ENCODE data around the gene TNPO1. TPM values are rescaled to one million over a fixed set of nuclear protein-coding genes. Genes with fewer than 3 reads are reported as not detected.

TNPO1 gene
- total and polyA plus RNA-seq, 10 of the 15 experiments (the other 5 are each of a cell fraction or from before 2014, with no cell fraction given), result 18.1 to 123 (median 79.2) TPM

DNA sequence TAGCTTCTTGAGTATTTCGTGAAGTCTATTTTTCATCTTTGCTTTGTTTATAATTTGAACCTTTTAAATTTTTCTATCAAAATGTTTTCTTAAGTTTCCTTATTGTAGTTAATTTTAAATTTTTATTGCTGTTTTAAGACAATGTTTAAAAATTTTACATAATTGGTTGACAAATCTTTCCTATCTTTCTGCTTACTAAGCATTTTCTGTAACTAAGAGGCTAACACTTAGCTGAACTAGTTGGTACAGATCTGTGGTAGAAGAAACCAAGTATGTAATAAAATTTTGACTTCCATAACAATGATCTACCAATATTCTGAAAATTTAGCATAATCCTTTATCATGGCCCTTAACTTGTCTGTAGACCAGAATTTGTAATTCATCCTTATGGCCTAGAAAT is 32.3 kb upstream of the TNPO1 start:
- no peak for DNase-seq (ENCODE audit: low read depth, low spot score)
- H3K4me2 ChIP-seq (ENCODE audit: control insufficient read depth, insufficient read depth), result no peak overlapping the region
- TF ChIP-seq, protein P1, sequence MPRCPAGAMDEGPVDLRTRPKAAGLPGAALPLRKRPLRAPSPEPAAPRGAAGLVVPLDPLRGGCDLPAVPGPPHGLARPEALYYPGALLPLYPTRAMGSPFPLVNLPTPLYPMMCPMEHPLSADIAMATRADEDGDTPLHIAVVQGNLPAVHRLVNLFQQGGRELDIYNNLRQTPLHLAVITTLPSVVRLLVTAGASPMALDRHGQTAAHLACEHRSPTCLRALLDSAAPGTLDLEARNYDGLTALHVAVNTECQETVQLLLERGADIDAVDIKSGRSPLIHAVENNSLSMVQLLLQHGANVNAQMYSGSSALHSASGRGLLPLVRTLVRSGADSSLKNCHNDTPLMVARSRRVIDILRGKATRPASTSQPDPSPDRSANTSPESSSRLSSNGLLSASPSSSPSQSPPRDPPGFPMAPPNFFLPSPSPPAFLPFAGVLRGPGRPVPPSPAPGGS (IDR thresholded peaks at IDR 0.05; ENCODE audit: borderline replicate concordance, insufficient read depth, low read depth, low read length, poor library complexity, severe bottlenecking), result no peak
- TF ChIP-seq TCF3 (IDR thresholded peaks at IDR 0.05; ENCODE audit: borderline replicate concordance, insufficient read depth, low read depth, low read length), result no peak
- TF ChIP-seq HDAC6 (IDR thresholded peaks at IDR 0.05; ENCODE audit: unreplicated experiment), result no peak
- TF ChIP-seq SIX5 (IDR thresholded peaks at IDR 0.05; ENCODE audit: low read depth, low read length, severe bottlenecking), result no peak
- WGBS (ENCODE audit: insufficient coverage, insufficient replicate concordance, low lambda C conversion rate, missing lambda C conversion rate), result 86% methylated on average over 1 of the region's 1 CpG
- H3K4me1 ChIP-seq (ENCODE audit: control insufficient read depth, insufficient read depth, low read length), result no peaks in the 10 kb centered on the region
- in situ Hi-C loops (cut with MboI), result no loop called here
- ChIA-PET CTCF (no interaction called here), RAD21 (ENCODE audit: unreplicated experiment) (no interaction called here), POLR2A (no interaction called here), SMC1A (ENCODE audit: uncharacterized antibody, unreplicated experiment) (no interaction called here)
- no peaks in the 10 kb centered on the region for H3K9me3 ChIP-seq (replicated peaks; ENCODE audit: control insufficient read depth, insufficient read depth, low read length)
- FAIRE-seq, result no peak
- no peak overlapping the region for H3K9ac ChIP-seq (ENCODE audit: control insufficient read depth, insufficient read depth, low read length)
- no peaks in the 10 kb centered on the region for H3K79me2 ChIP-seq (ENCODE audit: control insufficient read depth, insufficient read depth, low read length)
- no peaks in the 10 kb centered on the region for H3K27me3 ChIP-seq (replicated peaks in 1 of 2; ENCODE audit: control insufficient read depth in 2 of 2, insufficient read depth in 2 of 2, low read length in 1 of 2)
- H4K20me1 ChIP-seq (ENCODE audit: control insufficient read depth, insufficient read depth), result no peaks in the 10 kb centered on the region
- no peak overlapping the region for H3K27ac ChIP-seq (ENCODE audit: control insufficient read depth, insufficient read depth)
- H3K36me3 ChIP-seq (ENCODE audit: control insufficient read depth in 2 of 2, insufficient read depth in 2 of 2, low read length in 1 of 2), result no peaks in the 10 kb centered on the region
- no TSS peak for BruUV-seq (replicated peaks)
- H3K4me3 ChIP-seq, result no peak overlapping the region
- ATAC-seq, result no peak
- H2AFZ ChIP-seq (ENCODE audit: control insufficient read depth, low read depth, low read length), result no peak overlapping the region
- intact Hi-C loops (cut with micrococcal nuclease; ENCODE audit: unreplicated experiment), result no loop called here

DNA sequence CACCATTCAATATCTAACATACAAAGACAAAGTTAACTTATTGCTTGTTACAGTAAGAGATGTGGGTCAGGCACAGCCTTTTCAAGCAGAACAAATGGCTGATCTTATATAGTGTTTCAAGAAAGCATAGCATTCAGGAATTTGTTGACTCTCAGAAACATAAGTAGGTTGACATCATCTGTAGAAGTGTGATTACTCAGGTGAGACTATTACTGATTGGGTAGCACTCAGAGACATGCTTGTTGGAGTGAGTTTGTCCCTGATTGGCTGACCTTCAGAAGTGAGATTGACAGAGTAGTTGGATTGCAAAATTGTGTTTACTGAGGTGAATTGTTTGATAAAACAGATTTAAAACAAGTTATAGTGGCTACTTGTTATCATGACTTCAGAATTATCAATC is 30.7 kb upstream of the TNPO1 start:
- Histone ChIP-seq H2AFZ (ENCODE audit: control insufficient read depth, low read depth, low read length) (no peak overlapping the region), H3K4me3 (no peak overlapping the region), H3K4me1 (ENCODE audit: control insufficient read depth, insufficient read depth, low read length) (no peaks in the 10 kb centered on the region), H4K20me1 (ENCODE audit: control insufficient read depth, insufficient read depth) (no peaks in the 10 kb centered on the region), H3K27ac (ENCODE audit: control insufficient read depth, insufficient read depth) (no peak overlapping the region), H3K9me3 (replicated peaks; ENCODE audit: control insufficient read depth, insufficient read depth, low read length) (no peaks in the 10 kb centered on the region), H3K9ac (ENCODE audit: control insufficient read depth, insufficient read depth, low read length) (no peak overlapping the region), H3K36me3 (ENCODE audit: control insufficient read depth in 2 of 2, insufficient read depth in 2 of 2, low read length in 1 of 2) (no peaks in the 10 kb centered on the region), H3K79me2 (ENCODE audit: control insufficient read depth, insufficient read depth, low read length) (no peaks in the 10 kb centered on the region), H3K4me2 (ENCODE audit: control insufficient read depth, insufficient read depth) (no peak overlapping the region), H3K27me3 (replicated peaks in 1 of 2; ENCODE audit: control insufficient read depth in 2 of 2, insufficient read depth in 2 of 2, low read length in 1 of 2) (no peaks in the 10 kb centered on the region)
- SMC1A ChIA-PET (ENCODE audit: uncharacterized antibody, unreplicated experiment), result no interaction called here
- intact Hi-C loops (cut with micrococcal nuclease; ENCODE audit: unreplicated experiment), result no loop called here
- DNase-seq (ENCODE audit: low read depth, low spot score), result no peak
- no peak for FAIRE-seq
- RAD21 ChIA-PET (ENCODE audit: unreplicated experiment), result no interaction called here
- in situ Hi-C loops (cut with MboI), result no loop called here
- BruUV-seq (replicated peaks), result no TSS peak
- POLR2A ChIA-PET, result no interaction called here
- CTCF ChIA-PET, result no interaction called here
- no peak for ATAC-seq
- no peak for TF ChIP-seq HDAC6 (IDR thresholded peaks at IDR 0.05; ENCODE audit: unreplicated experiment)
- no peak for TF ChIP-seq SUPT20H (IDR thresholded peaks at IDR 0.05; ENCODE audit: borderline replicate concordance, control insufficient read depth, low read depth, low read length)
- TF ChIP-seq RELB (IDR thresholded peaks at IDR 0.05; ENCODE audit: low read depth), result no peak
- TF ChIP-seq, protein P2, sequence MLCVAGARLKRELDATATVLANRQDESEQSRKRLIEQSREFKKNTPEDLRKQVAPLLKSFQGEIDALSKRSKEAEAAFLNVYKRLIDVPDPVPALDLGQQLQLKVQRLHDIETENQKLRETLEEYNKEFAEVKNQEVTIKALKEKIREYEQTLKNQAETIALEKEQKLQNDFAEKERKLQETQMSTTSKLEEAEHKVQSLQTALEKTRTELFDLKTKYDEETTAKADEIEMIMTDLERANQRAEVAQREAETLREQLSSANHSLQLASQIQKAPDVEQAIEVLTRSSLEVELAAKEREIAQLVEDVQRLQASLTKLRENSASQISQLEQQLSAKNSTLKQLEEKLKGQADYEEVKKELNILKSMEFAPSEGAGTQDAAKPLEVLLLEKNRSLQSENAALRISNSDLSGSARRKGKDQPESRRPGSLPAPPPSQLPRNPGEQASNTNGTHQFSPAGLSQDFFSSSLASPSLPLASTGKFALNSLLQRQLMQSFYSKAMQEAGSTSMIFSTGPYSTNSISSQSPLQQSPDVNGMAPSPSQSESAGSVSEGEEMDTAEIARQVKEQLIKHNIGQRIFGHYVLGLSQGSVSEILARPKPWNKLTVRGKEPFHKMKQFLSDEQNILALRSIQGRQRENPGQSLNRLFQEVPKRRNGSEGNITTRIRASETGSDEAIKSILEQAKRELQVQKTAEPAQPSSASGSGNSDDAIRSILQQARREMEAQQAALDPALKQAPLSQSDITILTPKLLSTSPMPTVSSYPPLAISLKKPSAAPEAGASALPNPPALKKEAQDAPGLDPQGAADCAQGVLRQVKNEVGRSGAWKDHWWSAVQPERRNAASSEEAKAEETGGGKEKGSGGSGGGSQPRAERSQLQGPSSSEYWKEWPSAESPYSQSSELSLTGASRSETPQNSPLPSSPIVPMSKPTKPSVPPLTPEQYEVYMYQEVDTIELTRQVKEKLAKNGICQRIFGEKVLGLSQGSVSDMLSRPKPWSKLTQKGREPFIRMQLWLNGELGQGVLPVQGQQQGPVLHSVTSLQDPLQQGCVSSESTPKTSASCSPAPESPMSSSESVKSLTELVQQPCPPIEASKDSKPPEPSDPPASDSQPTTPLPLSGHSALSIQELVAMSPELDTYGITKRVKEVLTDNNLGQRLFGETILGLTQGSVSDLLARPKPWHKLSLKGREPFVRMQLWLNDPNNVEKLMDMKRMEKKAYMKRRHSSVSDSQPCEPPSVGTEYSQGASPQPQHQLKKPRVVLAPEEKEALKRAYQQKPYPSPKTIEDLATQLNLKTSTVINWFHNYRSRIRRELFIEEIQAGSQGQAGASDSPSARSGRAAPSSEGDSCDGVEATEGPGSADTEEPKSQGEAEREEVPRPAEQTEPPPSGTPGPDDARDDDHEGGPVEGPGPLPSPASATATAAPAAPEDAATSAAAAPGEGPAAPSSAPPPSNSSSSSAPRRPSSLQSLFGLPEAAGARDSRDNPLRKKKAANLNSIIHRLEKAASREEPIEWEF (IDR thresholded peaks at IDR 0.05; ENCODE audit: insufficient replicate concordance, low read depth, low read length), result no peak
- no peak for TF ChIP-seq RB1 (IDR thresholded peaks at IDR 0.05; ENCODE audit: borderline replicate concordance)
- no peak for TF ChIP-seq ZNF217 (IDR thresholded peaks at IDR 0.05)
- no peak for TF ChIP-seq SP1 (IDR thresholded peaks at IDR 0.05; ENCODE audit: low read depth, low read length)

Measured in GM12878 (cell line).